ENCODE data around the gene ABCA9.

GRCh38 chr17:69060822-69061221 is at the start of gene ABCA9:
- TF ChIP-seq, protein P1, sequence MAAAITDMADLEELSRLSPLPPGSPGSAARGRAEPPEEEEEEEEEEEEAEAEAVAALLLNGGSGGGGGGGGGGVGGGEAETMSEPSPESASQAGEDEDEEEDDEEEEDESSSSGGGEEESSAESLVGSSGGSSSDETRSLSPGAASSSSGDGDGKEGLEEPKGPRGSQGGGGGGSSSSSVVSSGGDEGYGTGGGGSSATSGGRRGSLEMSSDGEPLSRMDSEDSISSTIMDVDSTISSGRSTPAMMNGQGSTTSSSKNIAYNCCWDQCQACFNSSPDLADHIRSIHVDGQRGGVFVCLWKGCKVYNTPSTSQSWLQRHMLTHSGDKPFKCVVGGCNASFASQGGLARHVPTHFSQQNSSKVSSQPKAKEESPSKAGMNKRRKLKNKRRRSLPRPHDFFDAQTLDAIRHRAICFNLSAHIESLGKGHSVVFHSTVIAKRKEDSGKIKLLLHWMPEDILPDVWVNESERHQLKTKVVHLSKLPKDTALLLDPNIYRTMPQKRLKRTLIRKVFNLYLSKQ (tag by site-specific recombination; IDR thresholded peaks at IDR 0.05; ENCODE audit: borderline replicate concordance), result no peak
- no peak for TF ChIP-seq ZNF138 (tag by site-specific recombination; IDR thresholded peaks at IDR 0.05; ENCODE audit: borderline replicate concordance)
- no peak for TF ChIP-seq ZNF24 (tag by site-specific recombination; IDR thresholded peaks at IDR 0.05)
- TF ChIP-seq, protein P2, sequence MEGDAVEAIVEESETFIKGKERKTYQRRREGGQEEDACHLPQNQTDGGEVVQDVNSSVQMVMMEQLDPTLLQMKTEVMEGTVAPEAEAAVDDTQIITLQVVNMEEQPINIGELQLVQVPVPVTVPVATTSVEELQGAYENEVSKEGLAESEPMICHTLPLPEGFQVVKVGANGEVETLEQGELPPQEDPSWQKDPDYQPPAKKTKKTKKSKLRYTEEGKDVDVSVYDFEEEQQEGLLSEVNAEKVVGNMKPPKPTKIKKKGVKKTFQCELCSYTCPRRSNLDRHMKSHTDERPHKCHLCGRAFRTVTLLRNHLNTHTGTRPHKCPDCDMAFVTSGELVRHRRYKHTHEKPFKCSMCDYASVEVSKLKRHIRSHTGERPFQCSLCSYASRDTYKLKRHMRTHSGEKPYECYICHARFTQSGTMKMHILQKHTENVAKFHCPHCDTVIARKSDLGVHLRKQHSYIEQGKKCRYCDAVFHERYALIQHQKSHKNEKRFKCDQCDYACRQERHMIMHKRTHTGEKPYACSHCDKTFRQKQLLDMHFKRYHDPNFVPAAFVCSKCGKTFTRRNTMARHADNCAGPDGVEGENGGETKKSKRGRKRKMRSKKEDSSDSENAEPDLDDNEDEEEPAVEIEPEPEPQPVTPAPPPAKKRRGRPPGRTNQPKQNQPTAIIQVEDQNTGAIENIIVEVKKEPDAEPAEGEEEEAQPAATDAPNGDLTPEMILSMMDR (tag by site-specific recombination; IDR thresholded peaks at IDR 0.05), result no peak
- no peak for TF ChIP-seq REST (tag by site-specific recombination; IDR thresholded peaks at IDR 0.05)
- TF ChIP-seq ZNF280D (tag by site-specific recombination; IDR thresholded peaks at IDR 0.05), result no peak
- TF ChIP-seq ZNF776 (tag by site-specific recombination; IDR thresholded peaks at IDR 0.05; ENCODE audit: borderline replicate concordance), result no peak
- no peak for TF ChIP-seq ZNF560 (tag by site-specific recombination; IDR thresholded peaks at IDR 0.05; ENCODE audit: borderline replicate concordance)
- no peak for TF ChIP-seq ZNF555 (tag by site-specific recombination; conservative IDR thresholded peaks at IDR 0.05)
- TF ChIP-seq ZNF274 (IDR thresholded peaks at IDR 0.05; ENCODE audit: low read length), result no peak
- TF ChIP-seq ZNF274 (tag by site-specific recombination; IDR thresholded peaks at IDR 0.05; ENCODE audit: borderline replicate concordance), result no peak
- TF ChIP-seq ZNF311 (tag by site-specific recombination; IDR thresholded peaks at IDR 0.05; ENCODE audit: borderline replicate concordance), result no peak
- no peak for TF ChIP-seq SALL2 (tag by site-specific recombination; IDR thresholded peaks at IDR 0.05; ENCODE audit: borderline replicate concordance)
